Effector memory CD8-positive, alpha-beta T cell (primary cell): ENCODE data around the gene RGP1.
A peak's percentile ranks its signal among the peaks of the same experiment; 100 is the strongest.

Experiments used
- ATAC-seq: fragments of 150-1000 bp; cut with Tn5 transposase; replicated peaks from 2 replicates; pipeline ENCODE4 v1.10.0; 2021; ENCODE audit warnings: mild to moderate bottlenecking, moderate library complexity
- DNase-seq, 3 experiments: peaks; one replicate each; pipeline ENCODE4 v3.0.0; 2021
- H3K27ac Mint-ChIP-seq, 2 donors: one replicate each; pipeline ENCODE4 v1.8.0; 2022; ENCODE audit warnings: mild to moderate bottlenecking in 2 of 2, mixed read lengths in 2 of 2, moderate library complexity in 2 of 2
- H3K27me3 Mint-ChIP-seq, 2 donors: one replicate each; pipeline ENCODE4 v1.8.0; 2022; ENCODE audit warnings: mixed read lengths in 2 of 2
- H3K36me3 Mint-ChIP-seq: one replicate; pipeline ENCODE4 v1.8.0; 2022; ENCODE audit warnings: mild to moderate bottlenecking, moderate library complexity, mixed read lengths; ENCODE audit not compliant: insufficient read depth
- H3K4me1 Mint-ChIP-seq, 2 donors: one replicate each; pipeline ENCODE4 v1.8.0; 2022; ENCODE audit warnings: low read depth in 2 of 2, mixed read lengths in 2 of 2
- H3K4me3 Mint-ChIP-seq, 2 donors: one replicate each; pipeline ENCODE4 v1.8.0; 2022; ENCODE audit warnings: mild to moderate bottlenecking in 2 of 2, mixed read lengths in 2 of 2, moderate library complexity in 2 of 2
- H3K9me3 Mint-ChIP-seq, 2 donors: one replicate each; pipeline ENCODE4 v1.8.0; 2022; ENCODE audit warnings: mixed read lengths in 2 of 2

The RGP1 gene

DNA sequence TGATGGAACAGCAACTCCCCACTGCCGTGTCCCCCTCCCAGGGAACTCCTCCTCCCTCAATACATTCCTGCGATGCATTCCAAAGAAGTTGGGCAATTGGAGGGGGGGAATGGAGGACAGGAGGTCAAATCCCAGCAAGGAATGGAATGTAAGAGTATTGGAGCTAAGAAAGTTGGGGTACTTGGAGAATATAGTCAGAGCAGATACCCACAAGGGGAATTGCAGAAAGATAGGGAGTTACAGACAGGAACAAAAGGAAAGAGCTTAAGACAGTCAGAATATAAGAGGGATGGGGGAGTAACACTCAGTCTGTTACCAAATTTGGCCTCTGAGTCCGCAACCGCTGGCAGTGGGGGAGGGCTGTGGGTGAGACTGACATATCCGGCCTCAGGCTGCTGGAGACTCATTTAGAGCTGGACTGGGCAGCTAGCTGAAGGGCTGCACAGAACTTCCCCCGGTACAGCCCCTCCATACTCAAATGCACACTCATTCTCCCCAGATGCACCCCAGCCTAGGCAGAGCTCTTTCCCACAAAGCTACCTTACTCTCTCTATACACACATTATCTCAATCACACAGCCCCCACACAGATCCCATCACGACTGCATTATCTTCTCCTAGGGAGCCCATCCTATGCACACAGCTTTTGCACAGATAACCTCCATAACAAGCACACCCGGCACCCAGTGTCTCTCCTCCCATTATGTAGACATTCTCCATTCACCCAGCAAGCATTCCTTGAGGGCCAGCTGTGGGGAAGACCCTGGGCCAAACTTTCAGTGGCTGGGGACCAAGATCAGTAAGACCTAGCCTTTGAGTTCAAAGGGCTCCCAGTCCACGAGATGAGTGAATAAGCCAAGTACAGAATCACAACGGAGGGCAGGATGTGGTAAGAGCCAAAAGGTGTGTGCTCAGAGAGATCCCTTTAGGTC is 20.8 kb upstream of the RGP1 start:
- DNase-seq (peak in 1 of 3 experiments; percentile 24), ATAC-seq (no peak)
- H3K4me3 Mint-ChIP-seq, result no peak overlapping the region
- H3K27me3 Mint-ChIP-seq, result no peaks in the 10 kb centered on the region
- no peak overlapping the region for H3K27ac Mint-ChIP-seq
- peaks cover 10 to 33% of the 10 kb centered on the region in 2 donors for H3K4me1 Mint-ChIP-seq
- no peaks in the 10 kb centered on the region for H3K9me3 Mint-ChIP-seq
- H3K36me3 Mint-ChIP-seq, result peaks cover 32% of the 10 kb centered on the region

DNA sequence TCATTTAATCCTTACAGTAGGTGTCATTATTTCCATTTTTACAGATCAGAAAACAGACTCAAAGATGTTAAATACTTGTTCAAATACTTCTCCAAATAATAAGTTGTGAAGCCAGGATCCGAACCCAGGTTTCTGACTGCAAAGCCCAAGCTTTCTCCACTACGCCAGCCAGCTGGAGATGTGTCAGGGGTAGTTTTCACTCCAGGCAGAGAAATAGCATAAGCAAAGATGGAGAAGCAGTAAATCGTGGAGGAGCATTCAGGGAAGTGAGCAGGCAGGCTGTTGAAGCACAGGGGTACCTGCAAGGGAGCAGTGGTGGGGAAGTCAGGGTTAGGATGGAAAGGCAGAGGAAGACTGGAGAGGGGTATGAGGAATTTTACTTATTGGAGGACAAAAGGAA is 20.0 kb upstream of the RGP1 start:
- H3K4me1 Mint-ChIP-seq, result peaks cover 12 to 33% of the 10 kb centered on the region in 2 donors
- H3K27ac Mint-ChIP-seq, result no peak overlapping the region
- no peak overlapping the region for H3K4me3 Mint-ChIP-seq
- peaks cover 28% of the 10 kb centered on the region for H3K36me3 Mint-ChIP-seq
- no peaks in the 10 kb centered on the region for H3K27me3 Mint-ChIP-seq
- DNase-seq, result no peak
- no peaks in the 10 kb centered on the region for H3K9me3 Mint-ChIP-seq
- no peak for ATAC-seq

DNA sequence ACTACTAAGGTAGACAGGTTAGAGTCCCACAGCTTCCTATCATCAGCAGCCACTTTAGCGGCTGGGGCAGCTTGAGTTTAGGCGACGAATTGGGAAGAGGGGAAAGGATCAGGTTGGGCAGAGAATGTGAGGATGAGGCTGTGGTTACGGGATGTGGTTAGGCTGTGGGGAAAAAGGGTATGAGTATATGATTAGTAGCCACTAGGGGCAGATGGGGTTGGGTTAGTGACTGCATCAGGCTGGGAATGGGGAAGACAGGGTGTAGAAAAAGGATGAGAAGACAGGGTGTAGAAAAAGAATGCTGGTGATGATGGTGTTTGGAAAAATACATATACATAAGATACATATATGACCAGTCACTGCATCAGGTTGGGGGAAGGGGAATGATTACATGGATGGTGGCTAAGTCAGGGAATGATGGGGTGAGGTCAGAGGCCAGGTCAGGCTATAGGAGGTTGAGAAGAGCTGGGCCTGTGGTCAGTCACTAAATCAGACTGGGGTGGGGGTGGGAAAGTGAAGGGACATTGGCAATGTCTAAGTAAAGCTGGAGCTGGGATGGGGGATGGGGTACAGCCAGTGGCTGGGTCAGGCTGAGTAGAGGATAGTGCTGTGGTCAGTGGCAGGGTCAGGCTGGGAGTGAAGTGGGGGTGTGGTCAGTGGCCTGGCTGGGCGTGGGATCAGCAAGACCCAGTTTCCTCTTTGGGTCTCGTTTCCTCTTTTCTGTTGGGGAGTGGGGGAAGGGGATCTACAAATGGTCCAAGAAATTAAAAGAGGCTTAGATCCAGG is 19.2 kb upstream of the RGP1 start:
- peaks cover 7 to 27% of the 10 kb centered on the region in 2 donors for H3K4me1 Mint-ChIP-seq
- DNase-seq, result peak in 1 of 3 experiments; percentile 16
- no peaks in the 10 kb centered on the region for H3K9me3 Mint-ChIP-seq
- no peaks in the 10 kb centered on the region for H3K27me3 Mint-ChIP-seq
- no peak overlapping the region for H3K4me3 Mint-ChIP-seq
- peaks cover 24% of the 10 kb centered on the region for H3K36me3 Mint-ChIP-seq
- no peak overlapping the region for H3K27ac Mint-ChIP-seq
- no peak for ATAC-seq

DNA sequence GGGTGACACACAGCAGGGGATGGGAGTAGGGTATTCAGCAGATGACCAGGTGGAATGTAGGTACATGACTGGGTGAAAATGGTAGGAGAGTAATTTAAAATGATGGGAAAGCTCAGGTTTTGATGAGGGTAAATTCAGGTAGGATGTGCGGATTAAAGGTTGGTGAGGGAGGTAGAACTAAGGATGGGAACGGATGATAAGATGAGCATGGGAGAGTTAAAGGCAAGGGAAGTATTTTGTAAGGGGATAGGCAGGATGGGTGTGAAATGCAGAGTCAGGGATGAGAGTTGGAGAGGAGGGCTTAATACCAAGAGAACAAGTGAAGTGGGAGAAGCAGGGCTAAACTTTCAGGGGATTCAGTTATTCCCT is 18.6 kb upstream of the RGP1 start:
- ATAC-seq (no peak), DNase-seq (no peak)
- Mint-ChIP-seq H3K4me1 (peaks cover 6 to 26% of the 10 kb centered on the region in 2 donors), H3K9me3 (no peaks in the 10 kb centered on the region), H3K27ac (no peak overlapping the region), H3K36me3 (peaks cover 18% of the 10 kb centered on the region), H3K27me3 (no peaks in the 10 kb centered on the region), H3K4me3 (no peak overlapping the region)

DNA sequence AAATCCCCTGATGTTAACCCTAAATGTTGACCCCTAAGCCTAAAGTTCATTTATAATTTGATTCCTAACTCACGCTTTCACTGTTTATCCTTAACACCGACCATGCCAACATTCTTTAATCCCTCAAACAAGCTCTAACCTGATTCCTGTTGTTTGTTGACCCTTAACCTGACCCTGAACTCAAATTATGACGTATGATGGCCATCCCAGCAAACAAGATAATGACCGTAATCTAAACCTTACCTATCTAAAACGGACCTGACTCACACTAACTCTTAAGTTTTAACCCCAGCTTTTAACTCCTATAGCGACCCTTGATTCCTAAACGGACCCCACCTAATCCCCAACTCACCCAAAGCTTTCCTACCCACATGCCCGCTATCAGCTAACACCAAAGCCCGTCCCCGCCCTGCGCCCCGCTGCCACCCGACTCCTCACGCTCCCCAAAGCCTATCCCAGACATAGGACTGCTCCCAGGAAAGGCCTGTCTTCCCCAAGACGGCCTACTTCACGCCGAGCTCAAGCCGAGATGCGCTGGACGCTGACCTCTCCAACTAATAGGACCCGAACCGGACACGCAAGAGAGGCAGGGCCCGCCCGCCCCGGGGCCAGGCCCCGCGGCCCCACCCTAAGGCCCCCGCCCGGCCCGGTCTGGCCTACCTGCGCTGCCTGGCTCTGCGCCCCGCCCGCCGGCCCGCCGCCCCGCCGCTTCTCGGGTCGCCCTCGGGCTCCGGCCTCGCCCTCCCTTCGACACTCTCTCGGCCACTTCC is 17.5 kb upstream of the RGP1 start:
- no peak overlapping the region for H3K4me3 Mint-ChIP-seq
- no peaks in the 10 kb centered on the region for H3K27me3 Mint-ChIP-seq
- no peaks in the 10 kb centered on the region for H3K9me3 Mint-ChIP-seq
- H3K27ac Mint-ChIP-seq, result peak overlapping the region in 1 of 2 donors; percentile 93
- peaks cover 14% of the 10 kb centered on the region for H3K36me3 Mint-ChIP-seq
- DNase-seq, result no peak
- ATAC-seq, result no peak
- peaks cover 13 to 25% of the 10 kb centered on the region in 2 donors for H3K4me1 Mint-ChIP-seq

DNA sequence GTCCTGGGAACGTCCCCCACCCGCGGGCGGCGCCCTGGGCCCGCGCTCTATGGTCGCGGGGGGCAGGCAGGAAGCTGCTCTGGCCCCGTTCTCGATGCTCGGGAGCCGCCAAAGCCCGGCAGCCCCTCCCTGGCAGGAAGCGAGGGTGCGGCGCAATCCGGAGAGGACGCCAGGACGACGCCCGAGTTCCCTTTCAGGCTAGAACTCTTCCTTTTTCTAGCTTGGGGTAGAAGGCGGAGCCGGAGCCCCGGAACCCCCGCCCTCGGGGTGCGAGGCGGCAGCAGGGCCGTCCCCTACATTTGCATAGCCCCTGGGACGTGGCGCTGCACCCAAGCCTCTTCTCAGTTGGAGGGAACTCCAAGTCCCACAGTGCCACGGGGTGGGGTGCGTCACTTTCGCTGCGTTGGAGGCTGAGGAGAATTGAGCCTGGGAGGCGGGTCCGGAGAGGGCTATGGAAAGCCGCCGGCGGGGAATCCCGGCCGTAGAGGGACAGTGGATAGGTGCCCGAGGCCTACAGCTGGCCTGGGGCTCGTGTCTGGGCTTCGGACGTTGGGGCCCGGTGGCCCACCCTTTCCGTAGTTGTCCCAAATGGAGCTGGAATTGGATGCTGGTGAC is 16.8 kb upstream of the RGP1 start, which contains the start of the genes CREB3 and TLN1:
Gene CREB3, plus strand, starts transcription at position 482 of the 615 bp plus-strand sequence. Its CDS starts 107 bp downstream, at position 589.
Gene TLN1, minus strand, starts transcription at position 11 of the 615 bp plus-strand sequence. CDS start 6,501 bp downstream, outside the sequence.
- Mint-ChIP-seq H3K27ac (peak within 1 kb of the TSS in 1 of 2 donors; percentile 93), H3K4me1 (peaks cover 13 to 20% of the 10 kb centered on the region in 2 donors), H3K9me3 (no peaks in the 10 kb centered on the region), H3K4me3 (no peak within 1 kb of the TSS), H3K27me3 (no peaks in the 10 kb centered on the region), H3K36me3 (peaks cover 17% of the 10 kb centered on the region)
- ATAC-seq (peak; percentile 88), DNase-seq (peak; percentile 94 to 95 (median 95))

DNA sequence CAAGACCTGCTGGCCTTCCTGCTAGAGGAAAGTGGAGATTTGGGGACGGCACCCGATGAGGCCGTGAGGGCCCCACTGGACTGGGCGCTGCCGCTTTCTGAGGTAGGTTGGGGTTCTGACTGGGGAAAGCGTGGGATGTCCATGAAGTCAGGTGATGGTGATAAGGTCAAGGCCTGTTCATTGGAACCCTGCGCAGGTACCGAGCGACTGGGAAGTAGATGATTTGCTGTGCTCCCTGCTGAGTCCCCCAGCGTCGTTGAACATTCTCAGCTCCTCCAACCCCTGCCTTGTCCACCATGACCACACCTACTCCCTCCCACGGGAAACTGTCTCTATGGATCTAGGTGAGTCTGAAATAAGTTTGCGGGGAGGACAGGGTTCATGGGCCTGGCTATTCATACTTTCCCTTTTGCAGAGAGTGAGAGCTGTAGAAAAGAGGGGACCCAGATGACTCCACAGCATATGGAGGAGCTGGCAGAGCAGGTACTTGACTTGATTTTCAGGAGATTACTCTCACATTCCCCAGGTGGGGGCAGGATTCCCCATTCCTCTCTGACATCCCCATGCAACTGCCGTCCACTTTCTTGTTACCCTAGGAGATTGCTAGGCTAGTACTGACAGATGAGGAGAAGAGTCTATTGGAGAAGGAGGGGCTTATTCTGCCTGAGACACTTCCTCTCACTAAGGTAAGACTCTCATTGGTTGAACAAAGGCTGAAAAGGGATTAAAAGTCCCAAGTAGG is 16.1 kb upstream of the RGP1 start:
- Mint-ChIP-seq H3K36me3 (peaks cover 21% of the 10 kb centered on the region), H3K27me3 (no peaks in the 10 kb centered on the region), H3K27ac (peak overlapping the region in 1 of 2 donors; percentile 93), H3K9me3 (no peaks in the 10 kb centered on the region), H3K4me1 (peaks cover 13 to 20% of the 10 kb centered on the region in 2 donors), H3K4me3 (no peak overlapping the region)
- DNase-seq, result peak in 1 of 3 experiments; percentile 11
- ATAC-seq, result no peak

- peaks cover 13 to 23% of the 10 kb centered on the region in 2 donors for H3K4me1 Mint-ChIP-seq
- peaks cover 27% of the 10 kb centered on the region for H3K36me3 Mint-ChIP-seq
- no peaks in the 10 kb centered on the region for H3K9me3 Mint-ChIP-seq
- ATAC-seq, result no peak
- H3K4me3 Mint-ChIP-seq, result no peak overlapping the region
- H3K27ac Mint-ChIP-seq, result peak overlapping the region in 1 of 2 donors; percentile 63
- H3K27me3 Mint-ChIP-seq, result no peaks in the 10 kb centered on the region
- DNase-seq, result no peak
Observed at GRCh38 chr9:35734096-35734495, 15.0 kb upstream of the RGP1 start.

GRCh38 chr9:35736201-35736633 is 12.9 kb upstream of the RGP1 start:
- peaks cover 29% of the 10 kb centered on the region for H3K36me3 Mint-ChIP-seq
- DNase-seq, result peak; percentile 62 to 67 (median 66)
- H3K9me3 Mint-ChIP-seq, result no peaks in the 10 kb centered on the region
- no peak overlapping the region for H3K4me3 Mint-ChIP-seq
- H3K27me3 Mint-ChIP-seq, result no peaks in the 10 kb centered on the region
- peaks cover 13 to 20% of the 10 kb centered on the region in 2 donors for H3K4me1 Mint-ChIP-seq
- H3K27ac Mint-ChIP-seq, result no peak overlapping the region
- ATAC-seq, result no peak

DNA sequence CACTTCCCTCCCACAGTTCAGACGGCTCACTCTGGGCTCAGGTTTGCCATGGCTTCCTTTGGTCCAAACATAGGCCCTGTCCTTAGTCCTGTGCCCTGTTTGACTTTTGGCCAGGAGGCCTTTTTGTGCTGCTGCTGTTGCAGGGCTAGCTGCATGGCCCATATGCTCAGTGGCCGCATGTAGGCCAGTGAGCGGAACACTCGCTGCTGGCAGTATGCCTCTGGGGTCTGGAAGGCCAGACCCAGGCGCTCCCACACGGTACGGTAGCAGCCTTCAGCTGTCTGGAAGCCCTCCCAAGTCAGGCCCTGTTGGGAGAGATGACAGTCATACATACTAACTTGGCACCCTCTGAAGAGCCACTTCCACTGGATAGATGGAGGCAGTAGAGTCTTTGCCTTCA is 11.9 kb upstream of the RGP1 start:
- peaks cover 35% of the 10 kb centered on the region for H3K36me3 Mint-ChIP-seq
- no peak for ATAC-seq
- no peak for DNase-seq
- peaks cover 19 to 24% of the 10 kb centered on the region in 2 donors for H3K4me1 Mint-ChIP-seq
- H3K4me3 Mint-ChIP-seq, result no peak overlapping the region
- no peaks in the 10 kb centered on the region for H3K9me3 Mint-ChIP-seq
- no peak overlapping the region for H3K27ac Mint-ChIP-seq
- H3K27me3 Mint-ChIP-seq, result no peaks in the 10 kb centered on the region

DNA sequence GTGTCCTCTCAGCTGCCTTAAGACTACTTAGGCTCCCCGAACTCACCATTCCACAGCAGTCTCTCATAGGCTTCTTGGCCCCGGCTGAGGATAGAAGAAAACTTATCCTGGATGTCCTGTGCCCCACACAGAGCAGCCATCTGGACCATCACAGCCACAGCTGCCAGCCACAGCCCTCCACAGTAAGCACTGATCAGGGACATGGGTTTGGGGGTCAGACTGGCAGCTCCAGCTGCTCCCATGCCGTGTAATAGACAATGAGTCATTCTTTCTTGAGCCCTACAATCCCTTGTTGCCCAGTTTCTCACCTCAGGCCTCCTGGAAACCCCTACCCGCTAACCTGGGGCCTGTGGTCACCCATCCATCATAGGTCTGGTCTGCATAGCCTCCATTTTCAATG is 10.9 kb upstream of the RGP1 start:
- no peak for ATAC-seq
- Mint-ChIP-seq H3K4me1 (peaks cover 20 to 23% of the 10 kb centered on the region in 2 donors), H3K36me3 (peaks cover 38% of the 10 kb centered on the region), H3K27ac (no peak overlapping the region), H3K9me3 (no peaks in the 10 kb centered on the region), H3K27me3 (no peaks in the 10 kb centered on the region), H3K4me3 (no peak overlapping the region)
- no peak for DNase-seq

GRCh38 chr9:35738924-35739323 is 10.2 kb upstream of the RGP1 start:
- H3K27ac Mint-ChIP-seq, result no peak overlapping the region
- DNase-seq, result no peak
- H3K4me1 Mint-ChIP-seq, result peaks cover 23 to 25% of the 10 kb centered on the region in 2 donors
- no peaks in the 10 kb centered on the region for H3K9me3 Mint-ChIP-seq
- H3K27me3 Mint-ChIP-seq, result no peaks in the 10 kb centered on the region
- H3K36me3 Mint-ChIP-seq, result peaks cover 41% of the 10 kb centered on the region
- no peak overlapping the region for H3K4me3 Mint-ChIP-seq
- no peak for ATAC-seq
